KMS-11 (cell line): ENCODE data around the gene PARS2.

Experiments used
- H2AFZ ChIP-seq: fragments of 200-600 bp; sonication (generic); 2 replicates; pipeline ENCODE4 v1.6.1; 2016; ENCODE audit warnings: antibody characterized with exemption, mixed run types, low read depth
- H3K27ac ChIP-seq: fragments of 200-600 bp; sonication (generic); 2 replicates; pipeline ENCODE4 v1.6.1; 2016; ENCODE audit warnings: mild to moderate bottlenecking, mixed run types
- H3K27me3 ChIP-seq: fragments of 200-600 bp; sonication (generic); 2 replicates; pipeline ENCODE4 v1.6.1; 2017; ENCODE audit warnings: mild to moderate bottlenecking, low read depth, mixed run types, moderate library complexity; ENCODE audit not compliant: insufficient read depth
- H3K36me3 ChIP-seq: fragments of 200-600 bp; sonication (generic); 2 replicates; pipeline ENCODE4 v1.6.1; 2017; ENCODE audit warnings: mild to moderate bottlenecking, mixed run types; ENCODE audit not compliant: insufficient read depth
- H3K4me1 ChIP-seq: fragments of 200-600 bp; sonication (generic); 2 replicates; pipeline ENCODE4 v1.6.1; 2016; ENCODE audit warnings: mild to moderate bottlenecking, low read depth, mixed run types; ENCODE audit not compliant: poor library complexity, severe bottlenecking
- H3K4me2 ChIP-seq: fragments of 200-600 bp; sonication (generic); 2 replicates; pipeline ENCODE4 v1.7.0; 2016; ENCODE audit warnings: mild to moderate bottlenecking, mixed run types
- H3K4me3 ChIP-seq: fragments of 200-600 bp; sonication (generic); IDR thresholded peaks from 2 replicates; pipeline ENCODE4 v1.6.1; 2017; ENCODE audit warnings: low read depth, low read length, mixed read lengths; ENCODE audit not compliant: insufficient read depth
- H3K79me2 ChIP-seq: fragments of 200-600 bp; sonication (generic); 2 replicates; pipeline ENCODE4 v1.6.1; 2016; ENCODE audit warnings: low read depth, mixed run types; ENCODE audit not compliant: insufficient read depth
- H3K9ac ChIP-seq: fragments of 200-600 bp; sonication (generic); 2 replicates; pipeline ENCODE4 v1.6.1; 2016; ENCODE audit warnings: mild to moderate bottlenecking, mixed run types
- H4K20me1 ChIP-seq: fragments of 200-600 bp; sonication (generic); 2 replicates; pipeline ENCODE4 v1.6.1; 2016; ENCODE audit warnings: mild to moderate bottlenecking, mixed run types; ENCODE audit not compliant: insufficient read depth
- TF ChIP-seq, protein P1 (sequence below): fragments of 200-600 bp; sonication (generic); conservative IDR thresholded peaks from 2 replicates; pipeline ENCODE4 v1.6.1; 2017; ENCODE audit warnings: low read depth, mild to moderate bottlenecking, antibody characterized with exemption, low read length, moderate library complexity, mixed read lengths

Gene PARS2

GRCh38 chr1:54805466-54805865 is 41.1 kb upstream of the PARS2 start:
- Histone ChIP-seq H3K4me1 (no peaks in the 10 kb centered on the region), H3K4me2 (no peak overlapping the region), H2AFZ (no peak overlapping the region), H3K4me3 (no peak overlapping the region), H3K79me2 (no peaks in the 10 kb centered on the region), H3K9ac (no peak overlapping the region), H3K27ac (no peak overlapping the region), H4K20me1 (no peaks in the 10 kb centered on the region), H3K27me3 (no peaks in the 10 kb centered on the region), H3K36me3 (no peaks in the 10 kb centered on the region)
- TF ChIP-seq, protein P1, sequence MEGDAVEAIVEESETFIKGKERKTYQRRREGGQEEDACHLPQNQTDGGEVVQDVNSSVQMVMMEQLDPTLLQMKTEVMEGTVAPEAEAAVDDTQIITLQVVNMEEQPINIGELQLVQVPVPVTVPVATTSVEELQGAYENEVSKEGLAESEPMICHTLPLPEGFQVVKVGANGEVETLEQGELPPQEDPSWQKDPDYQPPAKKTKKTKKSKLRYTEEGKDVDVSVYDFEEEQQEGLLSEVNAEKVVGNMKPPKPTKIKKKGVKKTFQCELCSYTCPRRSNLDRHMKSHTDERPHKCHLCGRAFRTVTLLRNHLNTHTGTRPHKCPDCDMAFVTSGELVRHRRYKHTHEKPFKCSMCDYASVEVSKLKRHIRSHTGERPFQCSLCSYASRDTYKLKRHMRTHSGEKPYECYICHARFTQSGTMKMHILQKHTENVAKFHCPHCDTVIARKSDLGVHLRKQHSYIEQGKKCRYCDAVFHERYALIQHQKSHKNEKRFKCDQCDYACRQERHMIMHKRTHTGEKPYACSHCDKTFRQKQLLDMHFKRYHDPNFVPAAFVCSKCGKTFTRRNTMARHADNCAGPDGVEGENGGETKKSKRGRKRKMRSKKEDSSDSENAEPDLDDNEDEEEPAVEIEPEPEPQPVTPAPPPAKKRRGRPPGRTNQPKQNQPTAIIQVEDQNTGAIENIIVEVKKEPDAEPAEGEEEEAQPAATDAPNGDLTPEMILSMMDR: no peak

DNA sequence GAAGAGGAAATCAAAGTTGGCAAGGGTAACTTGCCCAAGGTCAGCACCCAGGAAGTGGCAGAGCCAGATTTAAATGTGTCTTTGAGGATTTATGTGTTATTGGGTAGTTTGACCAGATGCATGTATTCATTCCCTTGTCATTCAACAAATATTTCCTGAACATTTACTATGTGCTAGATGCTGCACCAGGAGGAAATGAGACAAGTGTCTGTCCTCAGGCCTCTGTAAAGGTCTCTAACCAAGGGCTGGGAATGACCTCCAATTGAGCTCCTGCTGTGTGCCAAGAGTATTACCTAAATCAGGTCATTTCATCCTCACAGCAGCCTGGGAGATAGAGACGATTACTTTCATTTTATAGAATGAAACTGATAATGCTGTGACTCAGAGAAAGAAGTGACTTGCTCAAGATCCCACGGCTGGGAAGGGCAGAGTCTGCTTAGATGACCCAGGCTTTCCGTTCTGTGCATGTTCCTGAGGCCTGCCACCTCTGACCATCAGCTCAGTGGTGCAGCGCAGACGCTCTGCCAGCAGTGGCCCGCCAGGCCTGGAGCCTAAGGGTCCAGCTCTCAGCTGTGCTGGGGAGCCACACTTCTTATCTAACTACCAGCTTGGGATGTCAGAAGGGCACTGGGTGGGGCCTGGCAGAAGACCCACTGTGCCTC is 40.3 kb upstream of the PARS2 start:
- H4K20me1 ChIP-seq: no peaks in the 10 kb centered on the region
- H2AFZ ChIP-seq: no peak overlapping the region
- no peaks in the 10 kb centered on the region for H3K4me1 ChIP-seq
- no peaks in the 10 kb centered on the region for H3K79me2 ChIP-seq
- TF ChIP-seq, protein P1: no peak
- no peak overlapping the region for H3K4me3 ChIP-seq
- H3K4me2 ChIP-seq: no peak overlapping the region
- H3K9ac ChIP-seq: no peak overlapping the region
- no peaks in the 10 kb centered on the region for H3K36me3 ChIP-seq
- H3K27ac ChIP-seq: no peak overlapping the region
- H3K27me3 ChIP-seq: no peaks in the 10 kb centered on the region

DNA sequence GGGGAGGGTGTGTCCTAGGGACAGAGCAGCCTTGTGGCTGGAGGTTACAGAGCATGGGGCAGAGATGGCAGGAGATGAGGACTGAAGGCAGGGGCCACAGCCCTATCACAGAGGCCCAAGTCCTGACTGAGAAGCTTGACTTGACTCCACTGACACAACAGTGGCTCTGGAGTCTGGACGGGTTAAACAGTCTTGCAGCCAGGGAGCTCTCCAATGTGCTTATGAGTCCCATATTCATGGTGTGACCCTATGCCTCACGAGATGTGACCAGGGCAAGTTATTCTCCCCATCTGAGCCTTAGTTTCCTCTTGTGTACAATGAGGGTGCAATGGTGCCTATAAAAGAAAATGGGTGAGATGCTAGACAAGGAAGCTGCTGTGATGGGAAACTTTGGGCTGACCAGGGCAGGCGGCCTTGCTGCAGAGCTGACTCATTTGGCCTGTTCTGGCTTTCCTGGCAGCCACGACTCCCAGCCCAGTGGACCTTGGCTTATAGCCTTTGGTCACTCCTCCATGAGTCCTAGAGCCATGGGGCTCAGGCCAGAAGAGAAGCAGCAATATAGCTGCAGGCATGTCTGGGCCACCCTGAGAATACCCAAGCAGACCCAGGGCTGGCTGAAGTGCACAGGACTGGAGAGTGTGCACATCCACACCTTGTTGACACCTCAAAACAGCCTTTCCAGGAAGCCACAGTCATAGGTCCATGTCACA is 39.6 kb upstream of the PARS2 start:
- no peaks in the 10 kb centered on the region for H3K4me1 ChIP-seq
- no peaks in the 10 kb centered on the region for H3K79me2 ChIP-seq
- H3K4me2 ChIP-seq: no peak overlapping the region
- TF ChIP-seq, protein P1: no peak
- no peaks in the 10 kb centered on the region for H4K20me1 ChIP-seq
- H2AFZ ChIP-seq: no peak overlapping the region
- H3K4me3 ChIP-seq: no peak overlapping the region
- H3K27ac ChIP-seq: no peak overlapping the region
- no peaks in the 10 kb centered on the region for H3K36me3 ChIP-seq
- no peak overlapping the region for H3K9ac ChIP-seq
- no peaks in the 10 kb centered on the region for H3K27me3 ChIP-seq

DNA sequence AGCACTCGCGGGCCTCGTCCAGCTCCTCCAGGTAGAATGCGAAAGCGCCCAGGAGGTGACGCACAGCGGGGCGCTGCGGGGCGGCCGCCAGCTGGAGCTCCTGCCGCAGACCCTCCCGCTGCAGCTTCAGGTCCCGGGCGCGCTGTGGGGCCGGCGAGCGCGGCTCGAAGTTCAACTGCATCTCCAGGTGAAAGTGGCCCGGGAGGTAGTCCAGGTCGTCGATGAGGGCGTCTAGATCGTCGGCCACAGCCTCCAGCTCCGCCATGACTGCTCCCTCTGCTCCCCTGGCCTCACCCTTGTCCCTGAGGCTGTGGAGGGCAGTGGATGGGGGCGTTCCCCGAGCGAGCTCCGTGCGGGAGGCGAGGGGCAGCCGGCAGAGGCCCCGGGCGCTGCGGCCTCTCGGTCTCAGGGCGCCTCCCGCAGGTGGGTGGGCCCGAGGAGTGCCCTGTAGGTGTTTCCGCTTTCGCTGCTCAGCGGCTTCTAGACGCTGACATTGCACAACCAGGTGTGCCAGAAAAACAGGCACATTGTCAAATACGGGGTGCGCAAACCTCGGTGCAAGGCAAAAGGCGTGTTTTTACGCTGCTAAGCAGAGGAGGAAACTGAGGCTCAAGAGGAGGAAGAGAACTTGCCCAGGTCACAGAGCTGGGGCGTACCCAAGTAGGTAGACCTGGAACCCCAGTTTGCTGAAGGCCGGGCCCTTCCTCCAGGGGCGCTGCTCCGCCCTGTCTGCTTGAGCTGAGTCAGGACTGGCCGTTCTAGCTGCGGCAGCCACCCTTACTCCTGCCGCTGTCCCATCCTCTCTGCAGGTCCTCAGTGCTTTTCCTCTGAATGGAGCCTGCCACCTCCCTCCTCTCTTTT is 36.8 kb upstream of the PARS2 start, which contains the start of gene TTC22:
TSS of gene TTC22 (minus strand) at position 425 of the 861 bp plus-strand sequence. CDS start at position 265, 160 bp downstream.
- Histone ChIP-seq H2AFZ (peak within 1 kb of the TSS; percentile 50), H3K4me2 (peak within 1 kb of the TSS; percentile 21; the same call in 1 of the 2 replicates)

More for the DNA sequence above, 36.8 kb upstream of the PARS2 start, which contains the start of gene TTC22:
- Histone ChIP-seq H3K9ac (peak within 1 kb of the TSS; percentile 37; the same call in 1 of the 2 replicates), H3K79me2 (no peaks in the 10 kb centered on the region), H3K27ac (peak within 1 kb of the TSS; percentile 55; the same call in 1 of the 2 replicates), H3K36me3 (no peaks in the 10 kb centered on the region), H3K27me3 (no peaks in the 10 kb centered on the region), H4K20me1 (no peaks in the 10 kb centered on the region), H3K4me3 (no peak within 1 kb of the TSS), H3K4me1 (peaks cover 11% of the 10 kb centered on the region)
- TF ChIP-seq, protein P1: peak; percentile 29; the same call in 1 of the 2 replicates
